Activated CD4-positive, alpha-beta T cell treated with anti-CD3 and anti-CD28 coated beads for 1 hour (primary cell): ENCODE measurements around the gene MLLT1.

Experiments used
- DNase-seq: peaks from one replicate; pipeline ENCODE4 v3.0.0-alpha.2; 2020

MLLT1 gene

GRCh38 chr19:6204866-6205723, 74.7 kb downstream of the MLLT1 start:
- DNase-seq = no peak

GRCh38 chr19:6204212-6204611, 75.6 kb downstream of the MLLT1 start:
- no peak for DNase-seq

- peak; percentile 100 for DNase-seq
Measured at GRCh38 chr19:6199240-6199994, 80.4 kb downstream of the MLLT1 start.

GRCh38 chr19:6198896-6199239, 80.9 kb downstream of the MLLT1 start:
- DNase-seq = no peak

- DNase-seq = no peak
Measured at GRCh38 chr19:6196361-6196760, 83.4 kb downstream of the MLLT1 start.

GRCh38 chr19:6188811-6189210, 91.0 kb downstream of the MLLT1 start:
- DNase-seq = no peak

- no peak for DNase-seq
Measured at GRCh38 chr19:6187374-6187773, 92.4 kb downstream of the MLLT1 start.

GRCh38 chr19:6185835-6186834, 93.6 kb downstream of the MLLT1 start:
- no peak for DNase-seq

- no peak for DNase-seq
Measured at GRCh38 chr19:6185093-6185834, 94.5 kb downstream of the MLLT1 start.

GRCh38 chr19:6181119-6181518, 98.7 kb downstream of the MLLT1 start:
- no peak for DNase-seq

- DNase-seq = no peak
Measured at GRCh38 chr19:6173190-6173589, 106.6 kb downstream of the MLLT1 start.

GRCh38 chr19:6172074-6172863, 107.5 kb downstream of the MLLT1 start:
- DNase-seq = no peak

GRCh38 chr19:6167115-6167514, 112.7 kb downstream of the MLLT1 start:
- DNase-seq = no peak

- no peak for DNase-seq
Measured at GRCh38 chr19:6164906-6165531, 114.8 kb downstream of the MLLT1 start.

GRCh38 chr19:6161271-6161850, 118.4 kb downstream of the MLLT1 start:
- DNase-seq = peak; percentile 12
